GM12864 (cell line): ENCODE measurements around the gene ATG16L2.
"Not testable (repeated sequence)": the region's sequence is repeated elsewhere in the genome, so short reads cannot be mapped to it uniquely, and the experiment has no call there.

Experiments used
- DNase-seq: peaks from one replicate; pipeline ENCODE4 v3.0.0-alpha.2; 2011; ENCODE audit warnings: low read depth
- H3K4me3 ChIP-seq: 2 replicates; pipeline ENCODE4 v1.5.1; 2011; ENCODE audit warnings: mild to moderate bottlenecking, low read depth, low read length, control low read depth
- CTCF ChIP-seq: IDR thresholded peaks from 2 replicates; pipeline ENCODE4 v1.5.1; 2011; ENCODE audit warnings: low read depth, mild to moderate bottlenecking, moderate library complexity, low read length, control low read depth, inconsistent platforms; ENCODE audit errors: missing control alignments

Gene ATG16L2

DNA sequence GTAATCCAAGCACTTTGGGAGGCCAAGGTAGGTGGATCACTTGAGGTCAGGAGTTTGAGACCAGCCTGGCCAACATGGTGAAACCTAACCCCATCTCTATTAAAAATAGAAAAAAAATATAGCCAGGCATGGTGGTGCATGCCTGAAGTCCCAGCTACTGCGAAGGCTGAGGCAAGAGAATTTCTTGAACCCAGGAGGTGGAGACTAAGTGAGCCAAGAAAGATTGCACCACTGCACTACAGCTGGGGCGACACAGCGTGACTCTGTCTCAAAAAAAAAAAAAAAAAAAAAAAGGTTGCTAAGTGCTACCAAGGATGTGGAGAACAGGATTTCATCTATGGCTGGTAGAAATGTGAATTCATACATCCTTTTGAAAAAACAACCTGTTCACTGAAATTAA lies 36.6 kb downstream of the ATG16L2 start:
- TF ChIP-seq CTCF = no peak
- DNase-seq = no peak
- H3K4me3 ChIP-seq = no peak overlapping the region

DNA sequence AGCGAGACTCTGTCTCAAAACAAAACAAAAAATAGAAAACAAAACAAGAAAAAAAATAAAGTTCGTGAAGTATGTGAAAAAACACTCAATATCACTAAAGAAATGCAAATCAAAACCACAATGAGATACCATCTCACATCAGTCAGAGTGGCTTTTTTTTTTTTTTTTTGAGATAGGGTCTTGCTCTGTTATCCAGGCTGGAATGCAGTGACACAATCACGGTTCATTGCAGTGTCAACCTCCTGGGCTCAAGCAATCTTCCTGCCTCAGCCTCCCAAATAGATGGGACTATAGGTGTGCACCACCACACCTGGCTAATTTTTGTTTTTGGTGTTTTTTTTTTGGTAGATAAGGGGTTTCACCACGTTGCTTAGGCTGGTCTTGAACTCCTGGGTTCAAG lies 37.5 kb downstream of the ATG16L2 start:
- no peak for TF ChIP-seq CTCF
- DNase-seq = no peak

DNA sequence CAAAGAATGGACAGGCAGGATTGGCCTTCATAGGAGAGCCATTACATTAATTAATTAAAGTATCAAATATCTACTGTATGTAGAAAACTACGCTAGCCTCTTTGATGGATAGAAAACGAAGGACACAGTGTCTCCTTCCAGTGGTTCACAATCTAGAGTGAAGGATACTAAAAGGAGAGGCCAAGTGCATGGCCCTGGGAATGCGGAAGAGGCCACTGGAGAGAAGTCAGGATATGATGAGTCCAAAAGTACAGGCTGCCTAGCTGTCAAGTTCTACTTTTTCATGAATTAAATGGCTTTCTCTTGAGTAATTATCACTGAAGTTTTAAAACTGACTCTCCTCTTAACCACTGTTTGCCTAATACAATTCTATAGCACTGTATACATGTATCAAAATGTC lies 41.9 kb downstream of the ATG16L2 start:
- no peak for TF ChIP-seq CTCF
- DNase-seq = no peak
- H3K4me3 ChIP-seq = no peak overlapping the region

More for the DNA sequence above, 37.5 kb downstream of the ATG16L2 start:
- H3K4me3 ChIP-seq = no peak overlapping the region

DNA sequence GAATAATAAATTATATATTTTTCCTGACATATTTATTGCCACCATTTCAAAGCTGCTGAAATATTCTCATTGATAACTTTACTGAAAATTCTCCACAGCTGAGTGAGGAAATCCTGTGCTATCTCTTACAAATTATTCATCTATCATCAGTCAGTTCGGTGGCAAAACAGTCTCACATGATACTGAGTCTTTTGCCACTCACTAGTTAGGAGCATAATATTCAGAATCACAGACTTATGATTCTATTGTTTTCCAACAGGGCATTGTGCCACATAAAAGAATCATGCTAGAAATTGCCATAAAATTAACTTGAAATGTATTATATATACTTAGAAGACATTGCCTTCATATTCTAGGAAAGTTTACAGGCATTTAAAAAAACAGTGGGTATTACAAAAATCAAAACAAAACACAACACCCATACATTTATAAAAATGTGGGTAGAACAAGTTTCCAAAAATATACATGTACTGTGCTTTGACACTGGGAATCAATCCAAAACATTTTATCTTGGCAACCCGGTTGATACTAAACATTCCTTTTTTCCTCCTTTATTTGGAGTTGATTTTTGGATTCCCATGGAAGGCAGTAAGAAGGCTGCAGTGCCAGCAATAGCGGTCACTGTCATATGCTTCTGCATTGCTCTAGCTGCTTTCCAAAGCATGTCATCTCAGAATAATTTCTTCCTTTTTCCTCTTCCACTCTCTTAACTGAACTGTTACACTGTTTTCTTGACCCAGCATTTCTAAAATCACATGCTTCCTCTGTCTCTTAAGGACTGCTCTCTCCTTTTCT lies 42.5 kb downstream of the ATG16L2 start:
- no peak for TF ChIP-seq CTCF

GRCh38 chr11:72858267-72858666 lies 44.1 kb downstream of the ATG16L2 start:
- H3K4me3 ChIP-seq, DNase-seq: not testable (repeated sequence)

More for the DNA sequence above, 42.5 kb downstream of the ATG16L2 start:
- no peak overlapping the region for H3K4me3 ChIP-seq
- DNase-seq = no peak

- DNase-seq = no peak
- no peak for TF ChIP-seq CTCF
Observed at GRCh38 chr11:72859126-72859525, 44.9 kb downstream of the ATG16L2 start.

DNA sequence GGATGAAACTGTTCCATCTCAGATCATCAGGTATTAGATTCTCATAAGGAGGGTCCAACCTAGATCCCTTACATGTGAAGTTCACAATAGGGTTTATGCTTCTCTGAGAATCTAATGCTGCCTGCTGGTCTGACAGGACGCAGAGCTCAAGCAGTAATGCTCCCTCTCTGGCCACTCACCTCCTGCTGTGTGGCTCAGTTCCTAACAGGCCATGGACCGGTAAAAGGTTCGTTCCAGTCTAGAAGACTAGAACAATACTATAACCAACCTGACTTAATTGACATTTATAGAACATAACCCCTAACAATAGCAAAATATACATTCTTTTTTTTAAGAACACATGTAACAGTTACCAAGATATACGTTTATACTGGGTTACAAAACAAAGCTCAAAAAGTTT lies 45.8 kb downstream of the ATG16L2 start:
- no peak overlapping the region for H3K4me3 ChIP-seq
- DNase-seq = no peak
- no peak for TF ChIP-seq CTCF

More at GRCh38 chr11:72859126-72859525, 44.9 kb downstream of the ATG16L2 start:
- no peak overlapping the region for H3K4me3 ChIP-seq
